Tibial artery (tissue), 4 donors: ENCODE data around the gene TPRG1L.

Source experiments
- DNase-seq, 2 donors: peaks; one replicate each; pipeline ENCODE4 v3.0.0-alpha.2; 2019
- H3K27ac ChIP-seq, 2 donors: fragments of 200-600 bp; sonication (generic) in 1 of 2; 1 replicate in 1 of 2; 2 replicates in 1 of 2; pipeline ENCODE4 v1.5.1; 2018 to 2019; ENCODE audit warnings: mild to moderate bottlenecking in 1 of 2
- H3K27me3 ChIP-seq, 2 donors: fragments of 200-600 bp; sonication (generic) in 1 of 2; one replicate each; pipeline versions ENCODE4 v1.5.1 to v1.6.0; 2016 to 2019
- H3K36me3 ChIP-seq, 3 donors: fragments of 200-600 bp; sonication (generic) in 2 of 3; one replicate each; pipeline ENCODE4 v1.5.1; 2016 to 2019; ENCODE audit warnings: mild to moderate bottlenecking in 2 of 3
- H3K4me1 ChIP-seq, 4 donors: fragments of 200-600 bp; sonication (generic) in 2 of 4; 1 replicate in 3 of 4; 2 replicates in 1 of 4; pipeline ENCODE4 v1.5.1; 2016 to 2019
- H3K4me3 ChIP-seq, 2 donors: fragments of 200-600 bp; sonication (generic) in 1 of 2; 1 replicate in 1 of 2; 2 replicates in 1 of 2; pipeline ENCODE4 v1.5.1; 2018 to 2019; ENCODE audit warnings: mild to moderate bottlenecking in 2 of 2
- H3K9me3 ChIP-seq, 3 donors: fragments of 200-600 bp; sonication (generic) in 1 of 3; one replicate each; pipeline ENCODE4 v1.5.1; 2016 to 2019
- CTCF ChIP-seq, 2 experiments: fragments of 200-600 bp in 1 of 2; fragments of 450-650 bp in 1 of 2; IDR thresholded peaks; one replicate each; pipeline ENCODE4 v1.5.1; 2017 to 2019; ENCODE audit warnings: antibody characterized with exemption in 2 of 2, mild to moderate bottlenecking in 1 of 2, moderate library complexity in 1 of 2
- intact Hi-C: fragments of 100-400 bp; cut with DNase I; formaldehyde crosslinking; loops from one replicate; pipeline ENCODE4 v1.15.0; 2023; ENCODE audit warnings: low total_unique reads

TPRG1L gene

GRCh38 chr1:3652548-3653285, 27.9 kb downstream of the TPRG1L start:
- H3K36me3 ChIP-seq: no peaks in the 10 kb centered on the region
- H3K27ac ChIP-seq: no peak overlapping the region
- peak overlapping the region; percentile 28 to 94 for H3K4me3 ChIP-seq
- intact Hi-C loops: no loop called here
- no peak for DNase-seq
- TF ChIP-seq CTCF (IDR thresholded peaks at IDR 0.05): no peak
- no peaks in the 10 kb centered on the region for H3K9me3 ChIP-seq
- peaks cover 0 to 42% (median 38%) of the 10 kb centered on the region in 4 donors for H3K4me1 ChIP-seq
- peaks cover 14 to 70% of the 10 kb centered on the region in 2 donors for H3K27me3 ChIP-seq

- no peaks in the 10 kb centered on the region for H3K9me3 ChIP-seq
- no peak overlapping the region for H3K27ac ChIP-seq
- H3K4me1 ChIP-seq: peaks cover 0 to 42% (median 38%) of the 10 kb centered on the region in 4 donors
- H3K36me3 ChIP-seq: no peaks in the 10 kb centered on the region
- no peak overlapping the region for H3K4me3 ChIP-seq
- intact Hi-C loops: no loop called here
- peaks cover 14 to 76% of the 10 kb centered on the region in 2 donors for H3K27me3 ChIP-seq
- TF ChIP-seq CTCF (IDR thresholded peaks at IDR 0.05): no peak
- DNase-seq: no peak
These were observed 28.4 kb downstream of the TPRG1L start for GRCh38 chr1:3653286-3653618.

GRCh38 chr1:3654549-3655281, 29.9 kb downstream of the TPRG1L start:
- no peak for TF ChIP-seq CTCF (IDR thresholded peaks at IDR 0.05)
- intact Hi-C loops: no loop called here

GRCh38 chr1:3656450-3657095, 31.8 kb downstream of the TPRG1L start:
- no peak for TF ChIP-seq CTCF (IDR thresholded peaks at IDR 0.05)
- intact Hi-C loops: no loop called here
- H3K27me3 ChIP-seq: peaks cover 3 to 68% of the 10 kb centered on the region in 2 donors

More at GRCh38 chr1:3654549-3655281, 29.9 kb downstream of the TPRG1L start:
- peak in 1 of 2 donors; percentile 39 for DNase-seq
- H3K36me3 ChIP-seq: no peaks in the 10 kb centered on the region
- H3K9me3 ChIP-seq: no peaks in the 10 kb centered on the region
- peaks cover 0 to 31% (median 26%) of the 10 kb centered on the region in 4 donors for H3K4me1 ChIP-seq
- H3K27ac ChIP-seq: no peak overlapping the region
- H3K4me3 ChIP-seq: no peak overlapping the region
- H3K27me3 ChIP-seq: peaks cover 14 to 81% of the 10 kb centered on the region in 2 donors

GRCh38 chr1:3657096-3657475, 32.3 kb downstream of the TPRG1L start:
- Histone ChIP-seq H3K27ac (no peak overlapping the region), H3K27me3 (peaks cover 0 to 65% of the 10 kb centered on the region in 2 donors), H3K36me3 (no peaks in the 10 kb centered on the region), H3K4me3 (no peak overlapping the region), H3K4me1 (peaks cover 0 to 9% (median 8%) of the 10 kb centered on the region in 4 donors), H3K9me3 (no peaks in the 10 kb centered on the region)
- DNase-seq: no peak
- intact Hi-C loops: no loop called here
- no peak for TF ChIP-seq CTCF (IDR thresholded peaks at IDR 0.05)

More at GRCh38 chr1:3656450-3657095, 31.8 kb downstream of the TPRG1L start:
- no peak overlapping the region for H3K4me3 ChIP-seq
- no peak overlapping the region for H3K27ac ChIP-seq
- no peaks in the 10 kb centered on the region for H3K9me3 ChIP-seq
- peaks cover 0 to 14% (median 14%) of the 10 kb centered on the region in 4 donors for H3K4me1 ChIP-seq
- no peaks in the 10 kb centered on the region for H3K36me3 ChIP-seq
- DNase-seq: no peak
